CD4-positive, alpha-beta T cell treated with Interleukin-12 subunit alpha and Interleukin-12 subunit beta, for 1 hour (primary cell): Measurements from ENCODE around the gene CCDC137.

Source experiments
- DNase-seq: peaks from one replicate; pipeline ENCODE4 v3.0.0-alpha.2; 2020

CCDC137 gene

DNA sequence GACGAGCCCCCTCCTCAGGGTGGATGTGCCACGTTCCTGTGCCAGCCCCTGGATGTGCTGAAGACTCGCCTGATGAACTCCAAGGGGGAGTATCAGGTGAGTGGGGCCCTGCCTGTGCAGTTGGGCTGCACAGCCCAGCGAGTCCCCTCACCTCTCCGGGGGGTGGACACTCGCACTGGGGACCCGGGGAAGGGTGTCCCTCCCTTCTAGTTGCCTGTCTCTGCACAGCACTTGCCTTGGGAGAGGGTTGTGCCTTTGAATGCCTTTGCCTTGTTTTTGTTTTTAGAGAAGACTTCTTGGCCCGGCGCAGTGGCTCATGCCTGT is 51.2 kb downstream of the CCDC137 start:
- no peak for DNase-seq

DNA sequence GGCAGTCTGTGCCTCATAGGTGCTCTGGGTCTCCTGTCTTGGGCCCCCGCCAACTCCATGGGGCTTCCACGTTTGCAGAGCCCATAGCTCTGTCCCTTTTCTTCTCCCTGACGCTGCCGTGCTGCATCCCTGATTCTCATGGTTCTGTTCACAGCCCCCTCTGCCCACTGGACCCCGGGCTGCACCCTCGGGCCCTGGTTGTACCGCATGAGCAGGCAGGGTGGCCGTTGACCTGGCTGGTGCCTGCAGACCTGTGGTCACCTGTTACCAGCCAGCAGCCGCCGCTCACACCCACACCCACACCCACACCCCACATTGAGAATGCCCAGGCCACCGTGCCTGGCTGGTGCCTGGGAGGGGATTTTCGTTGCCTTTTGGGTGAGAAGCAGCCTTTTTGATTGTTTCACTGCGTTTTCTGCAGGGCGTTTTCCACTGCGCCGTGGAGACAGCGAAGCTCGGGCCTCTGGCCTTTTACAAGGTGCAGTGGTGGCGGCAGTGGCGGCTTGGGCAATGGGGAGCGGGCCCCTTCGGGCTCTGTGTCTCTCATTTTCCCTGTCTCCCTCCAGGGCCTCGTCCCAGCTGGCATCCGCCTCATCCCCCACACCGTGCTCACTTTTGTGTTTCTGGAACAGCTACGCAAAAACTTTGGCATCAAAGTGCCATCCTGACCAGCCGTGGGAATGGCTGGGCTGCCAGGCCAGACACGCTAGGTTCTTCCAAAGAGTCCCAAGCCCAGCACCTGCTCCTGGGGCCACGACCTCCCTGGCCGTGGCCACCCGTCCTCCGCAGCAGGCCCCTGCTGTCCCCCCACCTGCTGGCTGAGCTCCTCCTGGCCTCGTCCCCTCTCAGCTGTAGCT is 53.1 kb downstream of the CCDC137 start:
- no peak for DNase-seq

- no peak for DNase-seq
These were observed 53.9 kb downstream of the CCDC137 start for GRCh38 chr17:81720267-81721071.

DNA sequence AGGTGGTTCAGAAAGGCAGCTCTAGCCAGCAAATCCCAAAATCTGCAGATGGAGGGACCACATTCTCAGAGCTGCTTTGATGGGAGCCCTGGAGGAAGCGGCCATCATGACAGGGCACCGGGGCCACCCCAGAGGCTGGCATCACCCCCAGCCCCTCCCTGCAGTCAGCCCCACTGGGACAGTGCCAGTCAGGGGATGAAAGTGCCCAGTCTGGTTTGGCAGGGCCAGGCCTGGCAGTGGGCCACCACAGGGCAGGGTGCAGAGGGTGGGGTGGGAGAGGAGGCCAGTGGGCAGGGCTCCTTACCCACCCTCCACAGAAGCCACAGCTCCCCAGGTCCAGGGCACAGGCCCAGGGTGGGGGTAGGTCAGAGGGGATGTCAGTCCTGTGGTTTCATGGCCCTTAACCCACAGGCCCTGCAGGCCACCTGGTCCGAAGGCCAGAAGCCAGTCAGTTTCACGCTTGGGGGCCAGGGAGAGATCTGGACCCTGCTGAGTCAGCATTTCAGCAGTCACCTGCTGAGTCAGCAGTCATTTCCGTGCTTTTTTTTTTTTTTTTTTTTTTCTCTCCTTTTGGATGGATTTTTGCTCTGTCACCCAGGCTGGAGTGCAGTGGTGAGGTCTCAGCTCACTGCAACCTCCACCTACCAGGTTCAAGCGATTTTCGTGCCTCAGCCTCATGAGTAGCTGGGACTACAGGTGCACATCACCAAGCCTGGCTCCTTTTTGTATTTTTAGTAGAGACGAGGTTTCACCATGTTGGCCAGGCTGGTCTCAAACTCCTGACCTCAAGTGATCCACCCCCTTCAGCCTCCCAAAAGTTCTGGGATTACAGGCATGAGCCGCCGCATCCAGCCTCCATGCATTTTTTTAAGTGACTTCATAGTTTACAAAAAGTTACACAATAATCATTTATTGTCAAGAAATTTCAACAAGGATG is 55.9 kb downstream of the CCDC137 start:
- no peak for DNase-seq
